Hepatocyte (in vitro differentiated cells): ENCODE data around the gene APOA5. TPM values are rescaled to one million over a fixed set of nuclear protein-coding genes. Genes with fewer than 3 reads are reported as not detected.
"Not testable (repeated sequence)": the region's sequence is repeated elsewhere in the genome, so short reads cannot be mapped to it uniquely, and the experiment has no call there.

Source experiments
- DNase-seq: peaks from one replicate; pipeline ENCODE4 v3.0.0-alpha.2; 2016; ENCODE audit warnings: low spot score
- H2AFZ ChIP-seq: fragments of 200-600 bp; sonication (generic); 2 replicates; pipeline ENCODE4 v1.6.0; 2016; ENCODE audit warnings: antibody characterized with exemption, mild to moderate bottlenecking
- H3K27ac ChIP-seq: fragments of 200-600 bp; sonication (generic); 2 replicates; pipeline ENCODE4 v1.5.1; 2016; ENCODE audit warnings: mild to moderate bottlenecking
- H3K27me3 ChIP-seq: fragments of 200-600 bp; sonication (generic); 2 replicates; pipeline ENCODE4 v1.6.1; 2016
- H3K36me3 ChIP-seq: fragments of 200-600 bp; sonication (generic); replicated peaks from 2 replicates; pipeline ENCODE4 v1.5.1; 2016; ENCODE audit warnings: low read depth; ENCODE audit not compliant: insufficient read depth
- H3K4me1 ChIP-seq: fragments of 200-600 bp; sonication (generic); 2 replicates; pipeline ENCODE4 v1.5.1; 2016; ENCODE audit warnings: mild to moderate bottlenecking, moderate library complexity; ENCODE audit not compliant: insufficient read depth
- H3K4me2 ChIP-seq: fragments of 200-600 bp; sonication (generic); 2 replicates; pipeline ENCODE4 v1.6.0; 2016
- H3K4me3 ChIP-seq: fragments of 200-600 bp; sonication (generic); 2 replicates; pipeline ENCODE4 v1.5.1; 2016; ENCODE audit warnings: mild to moderate bottlenecking
- H3K79me2 ChIP-seq: fragments of 200-600 bp; sonication (generic); 2 replicates; pipeline ENCODE4 v1.6.0; 2017; ENCODE audit warnings: mild to moderate bottlenecking
- H3K9me2 ChIP-seq: fragments of 200-600 bp; sonication (generic); replicated peaks from 2 replicates; pipeline ENCODE4 v1.6.0; 2017; ENCODE audit warnings: mild to moderate bottlenecking; ENCODE audit not compliant: insufficient read depth
- H3K9me3 ChIP-seq: fragments of 200-600 bp; sonication (generic); 2 replicates; pipeline ENCODE4 v1.5.1; 2016; ENCODE audit warnings: low read depth, mild to moderate bottlenecking
- H4K20me1 ChIP-seq: fragments of 200-600 bp; sonication (generic); 2 replicates; pipeline ENCODE4 v1.6.0; 2016; ENCODE audit warnings: mild to moderate bottlenecking; ENCODE audit not compliant: insufficient read depth, poor library complexity, severe bottlenecking
- EZH2 ChIP-seq: fragments of 200-600 bp; sonication (generic); IDR thresholded peaks from 2 replicates; pipeline ENCODE4 v1.6.1; 2016; ENCODE audit warnings: antibody characterized with exemption, mild to moderate bottlenecking, borderline replicate concordance
- EZH2phosphoT487 ChIP-seq: fragments of 200-600 bp; sonication (generic); IDR thresholded peaks from one replicate; pipeline ENCODE4 v1.6.1; 2018; ENCODE audit warnings: antibody characterized with exemption, mild to moderate bottlenecking, low read depth, moderate library complexity; ENCODE audit not compliant: unreplicated experiment, severe bottlenecking
- WGBS: methylation state at CpG from one replicate; pipeline ENCODE4 v1.1.6; 2016; ENCODE audit warnings: low lambda C conversion rate; ENCODE audit errors: missing lambda C conversion rate; 5-methylcytosine and 5-hydroxymethylcytosine counted together
- polyA plus RNA-seq: library from polyadenylated mRNA; unstranded; fragments of >200 nt; fragmentation: Nextera tagmentation; extraction: Ambion mirVana; gene quantifications from 2 replicates; pipeline ENCODE4 v1.2.1, GENCODE V29; 2016
- total RNA-seq: library from RNA; depleted of rRNA; stranded (reverse); fragments of >200 nt; gene quantifications from 2 replicates; pipeline ENCODE4 v1.2.3, GENCODE V29; 2014
- TF ChIP-seq, protein P1 (sequence below): fragments of 200-600 bp; sonication (generic); IDR thresholded peaks from 2 replicates; pipeline ENCODE4 v1.5.1; 2016; ENCODE audit warnings: antibody characterized with exemption, mild to moderate bottlenecking; ENCODE audit not compliant: poor library complexity

APOA5 gene
- total and polyA plus RNA-seq, 2 experiments from 2014 or later: 14.6 to 20.3 TPM

DNA sequence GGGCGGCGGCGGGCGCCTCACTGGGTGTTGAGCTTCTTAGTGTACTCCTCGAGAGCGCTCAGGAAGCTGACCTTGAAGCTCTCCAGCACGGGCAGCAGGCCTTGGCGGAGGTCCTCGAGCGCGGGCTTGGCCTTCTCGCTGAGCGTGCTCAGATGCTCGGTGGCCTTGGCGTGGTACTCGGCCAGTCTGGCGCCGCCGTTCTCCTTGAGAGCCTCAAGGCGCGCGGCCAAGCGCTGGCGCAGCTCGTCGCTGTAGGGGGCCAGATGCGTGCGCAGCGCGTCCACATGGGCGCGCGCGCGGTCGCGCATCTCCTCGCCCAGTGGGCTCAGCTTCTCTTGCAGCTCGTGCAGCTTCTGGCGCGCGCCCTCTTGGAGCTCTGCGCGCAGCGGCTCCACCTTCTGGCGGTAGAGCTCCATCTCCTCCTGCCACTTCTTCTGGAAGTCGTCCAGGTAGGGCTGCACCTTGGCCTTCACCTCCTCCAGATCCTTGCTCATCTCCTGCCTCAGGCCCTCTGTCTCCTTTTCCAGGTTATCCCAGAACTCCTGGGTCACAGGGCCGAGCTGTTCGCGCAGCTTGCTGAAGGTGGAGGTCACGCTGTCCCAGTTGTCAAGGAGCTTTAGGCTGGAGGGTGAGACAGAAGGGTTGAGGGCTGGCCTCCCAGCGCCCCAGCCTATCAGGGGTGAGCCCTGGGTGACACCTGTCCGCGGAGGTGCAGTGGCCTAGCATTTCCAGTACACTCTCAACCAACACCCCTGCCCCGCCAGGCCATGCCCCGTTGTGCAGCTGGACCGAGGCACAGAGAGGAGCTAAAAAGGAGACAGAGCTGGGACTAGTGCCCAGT is 44.3 kb upstream of the APOA5 start:
- H3K36me3 ChIP-seq: no peaks in the 10 kb centered on the region
- DNase-seq: peak; percentile 95
- no peaks in the 10 kb centered on the region for H3K9me3 ChIP-seq
- 14% methylated on average over 57 of the region's 57 CpGs for WGBS
- peaks cover 39% of the 10 kb centered on the region for H3K4me1 ChIP-seq
- H4K20me1 ChIP-seq: no peaks in the 10 kb centered on the region
- H3K27me3 ChIP-seq: no peaks in the 10 kb centered on the region
- no peak for TF ChIP-seq EZH2phosphoT487
- TF ChIP-seq EZH2: no peak
- TF ChIP-seq, protein P1, sequence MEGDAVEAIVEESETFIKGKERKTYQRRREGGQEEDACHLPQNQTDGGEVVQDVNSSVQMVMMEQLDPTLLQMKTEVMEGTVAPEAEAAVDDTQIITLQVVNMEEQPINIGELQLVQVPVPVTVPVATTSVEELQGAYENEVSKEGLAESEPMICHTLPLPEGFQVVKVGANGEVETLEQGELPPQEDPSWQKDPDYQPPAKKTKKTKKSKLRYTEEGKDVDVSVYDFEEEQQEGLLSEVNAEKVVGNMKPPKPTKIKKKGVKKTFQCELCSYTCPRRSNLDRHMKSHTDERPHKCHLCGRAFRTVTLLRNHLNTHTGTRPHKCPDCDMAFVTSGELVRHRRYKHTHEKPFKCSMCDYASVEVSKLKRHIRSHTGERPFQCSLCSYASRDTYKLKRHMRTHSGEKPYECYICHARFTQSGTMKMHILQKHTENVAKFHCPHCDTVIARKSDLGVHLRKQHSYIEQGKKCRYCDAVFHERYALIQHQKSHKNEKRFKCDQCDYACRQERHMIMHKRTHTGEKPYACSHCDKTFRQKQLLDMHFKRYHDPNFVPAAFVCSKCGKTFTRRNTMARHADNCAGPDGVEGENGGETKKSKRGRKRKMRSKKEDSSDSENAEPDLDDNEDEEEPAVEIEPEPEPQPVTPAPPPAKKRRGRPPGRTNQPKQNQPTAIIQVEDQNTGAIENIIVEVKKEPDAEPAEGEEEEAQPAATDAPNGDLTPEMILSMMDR: peak; percentile 65
- H3K4me2 ChIP-seq: peak overlapping the region; percentile 83
- no peak overlapping the region for H3K4me3 ChIP-seq
- no peaks in the 10 kb centered on the region for H3K9me2 ChIP-seq
- H3K79me2 ChIP-seq: peaks cover 5% of the 10 kb centered on the region
- peak overlapping the region; percentile 61 for H2AFZ ChIP-seq
- peak overlapping the region; percentile 88 for H3K27ac ChIP-seq

DNA sequence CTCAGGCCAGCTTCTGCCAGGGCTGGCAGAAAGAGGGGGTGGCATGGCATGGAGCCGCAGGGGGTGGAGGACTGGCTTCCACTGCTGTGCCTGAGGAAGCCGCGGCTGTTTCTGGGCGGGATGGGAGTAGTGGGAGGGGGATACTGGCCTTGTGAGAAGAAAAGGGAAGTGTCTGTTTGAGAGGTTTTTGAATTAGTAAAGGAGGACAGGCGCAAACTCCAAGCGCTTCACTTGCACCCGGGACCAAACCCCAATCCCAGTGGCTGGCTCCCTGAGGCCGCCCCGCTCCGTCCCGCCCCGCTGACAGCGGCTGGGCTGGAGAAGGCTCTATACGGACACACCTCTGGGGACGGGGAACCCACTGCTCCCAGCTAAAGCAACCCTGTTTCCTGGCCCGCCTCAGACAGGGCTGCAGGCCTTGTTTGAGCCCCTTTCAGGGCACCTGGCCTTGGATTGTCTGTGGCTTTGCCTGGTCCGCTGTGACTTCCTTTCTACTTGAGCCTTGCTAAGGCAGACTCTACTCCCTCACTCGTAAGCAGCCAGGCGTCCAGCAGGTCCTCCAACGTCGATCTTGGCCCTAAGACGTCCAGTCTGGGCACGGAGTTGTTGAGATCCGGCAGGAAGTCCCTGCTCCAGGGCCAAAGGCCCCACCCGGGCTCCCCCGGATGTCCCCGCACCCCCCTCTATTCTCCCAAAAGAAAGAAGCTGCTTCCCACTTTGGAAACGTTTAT is 43.5 kb upstream of the APOA5 start:
- Histone ChIP-seq H3K79me2 (peaks cover 5% of the 10 kb centered on the region), H3K27me3 (no peaks in the 10 kb centered on the region), H3K9me3 (no peaks in the 10 kb centered on the region), H3K4me1 (peaks cover 40% of the 10 kb centered on the region), H3K4me2 (peak overlapping the region; percentile 83), H3K27ac (peak overlapping the region; percentile 88), H4K20me1 (no peaks in the 10 kb centered on the region), H3K4me3 (no peak overlapping the region), H2AFZ (peak overlapping the region; percentile 61), H3K9me2 (no peaks in the 10 kb centered on the region), H3K36me3 (no peaks in the 10 kb centered on the region)
- TF ChIP-seq EZH2: no peak
- TF ChIP-seq, protein P1: no peak
- no peak for TF ChIP-seq EZH2phosphoT487
- WGBS: 67% methylated on average over 25 of the region's 28 CpGs
- no peak for DNase-seq

DNA sequence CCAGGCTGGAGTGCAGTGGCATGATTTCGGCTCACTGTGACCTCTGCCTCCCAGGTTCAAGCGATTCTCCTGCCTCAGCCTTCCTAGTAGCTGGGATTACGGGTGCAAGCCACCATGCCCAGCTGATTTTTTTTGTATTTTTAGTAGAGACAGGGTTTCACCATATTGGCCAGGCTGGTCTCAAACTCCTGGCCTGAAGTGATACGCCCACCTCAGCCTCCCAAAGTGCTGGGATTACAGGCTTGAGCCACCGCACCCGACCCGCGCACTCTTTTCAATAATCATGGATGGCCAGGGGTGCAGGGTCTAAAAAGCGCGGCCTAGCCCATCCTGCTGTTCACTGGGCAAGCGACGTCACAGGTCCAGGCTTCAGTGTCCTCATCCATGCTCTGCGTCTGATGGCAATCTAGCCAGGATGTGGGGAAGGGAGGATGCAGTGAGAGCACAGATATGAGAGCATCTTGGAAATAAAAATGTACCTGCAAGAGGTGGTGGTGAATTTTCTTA is 42.9 kb upstream of the APOA5 start:
- peak overlapping the region; percentile 88 for H3K27ac ChIP-seq
- 80% methylated on average over 13 of the region's 13 CpGs for WGBS

More for the DNA sequence above, 42.9 kb upstream of the APOA5 start:
- peaks cover 43% of the 10 kb centered on the region for H3K4me1 ChIP-seq
- H4K20me1 ChIP-seq, H3K79me2 ChIP-seq, DNase-seq, H3K27me3 ChIP-seq, H3K36me3 ChIP-seq, H3K9me3 ChIP-seq, H2AFZ ChIP-seq, H3K4me3 ChIP-seq, H3K9me2 ChIP-seq: not testable (repeated sequence)
- peak overlapping the region; percentile 83 for H3K4me2 ChIP-seq
